OCI-LY7 (cell line): ENCODE results near the gene GON4L.

Experiments
- EZH2phosphoT487 ChIP-seq: fragments of 200-600 bp; sonication (generic); IDR thresholded peaks from 2 replicates; pipeline ENCODE4 v1.6.1; 2018; ENCODE audit warnings: low read depth, borderline replicate concordance, mild to moderate bottlenecking, mixed run types, antibody characterized with exemption, low read length, moderate library complexity, mixed read lengths
- TF ChIP-seq, protein P1 (sequence below): fragments of 200-600 bp; sonication (generic); conservative IDR thresholded peaks from 2 replicates; pipeline ENCODE4 v1.5.1; 2014; ENCODE audit warnings: mild to moderate bottlenecking, antibody characterized with exemption, low read length, moderate library complexity, mixed read lengths

DNA sequence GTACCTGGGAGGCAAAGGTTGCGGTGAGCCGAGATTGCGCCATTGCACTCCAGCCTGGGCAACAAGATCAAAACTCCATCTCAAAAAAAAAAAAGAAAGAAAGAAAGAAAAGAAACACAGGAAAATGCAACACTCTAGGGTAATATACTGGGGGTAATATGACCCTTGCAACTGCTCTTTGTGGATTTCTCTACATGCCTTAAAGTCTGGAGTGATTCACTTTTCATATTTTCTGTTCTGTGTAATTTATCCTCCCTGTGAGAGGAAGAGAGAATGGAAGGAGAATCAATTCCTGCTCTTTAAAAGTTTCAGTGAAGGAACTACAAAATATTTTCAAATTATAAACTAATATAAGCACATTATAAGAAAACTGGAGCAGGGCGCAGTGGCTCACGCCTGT lies 31.5 kb upstream of the GON4L start:
- TF ChIP-seq, protein P1, sequence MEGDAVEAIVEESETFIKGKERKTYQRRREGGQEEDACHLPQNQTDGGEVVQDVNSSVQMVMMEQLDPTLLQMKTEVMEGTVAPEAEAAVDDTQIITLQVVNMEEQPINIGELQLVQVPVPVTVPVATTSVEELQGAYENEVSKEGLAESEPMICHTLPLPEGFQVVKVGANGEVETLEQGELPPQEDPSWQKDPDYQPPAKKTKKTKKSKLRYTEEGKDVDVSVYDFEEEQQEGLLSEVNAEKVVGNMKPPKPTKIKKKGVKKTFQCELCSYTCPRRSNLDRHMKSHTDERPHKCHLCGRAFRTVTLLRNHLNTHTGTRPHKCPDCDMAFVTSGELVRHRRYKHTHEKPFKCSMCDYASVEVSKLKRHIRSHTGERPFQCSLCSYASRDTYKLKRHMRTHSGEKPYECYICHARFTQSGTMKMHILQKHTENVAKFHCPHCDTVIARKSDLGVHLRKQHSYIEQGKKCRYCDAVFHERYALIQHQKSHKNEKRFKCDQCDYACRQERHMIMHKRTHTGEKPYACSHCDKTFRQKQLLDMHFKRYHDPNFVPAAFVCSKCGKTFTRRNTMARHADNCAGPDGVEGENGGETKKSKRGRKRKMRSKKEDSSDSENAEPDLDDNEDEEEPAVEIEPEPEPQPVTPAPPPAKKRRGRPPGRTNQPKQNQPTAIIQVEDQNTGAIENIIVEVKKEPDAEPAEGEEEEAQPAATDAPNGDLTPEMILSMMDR = no peak
- no peak for TF ChIP-seq EZH2phosphoT487
